SK-N-SH (cell line): ENCODE data around the gene DCDC1. TPM values are rescaled to one million over a fixed set of nuclear protein-coding genes. Genes with fewer than 3 reads are reported as not detected.
A peak's percentile ranks its signal among the peaks of the same experiment; 100 is the strongest.

Experiments
- CTCF ChIA-PET: fragments of 300-600, 350-600 bp; formaldehyde crosslinking; extraction: SDS; loops from one replicate; lab custom pipeline; 2021; lab: Yijun Ruan, JAX
- POLR2A ChIA-PET: fragments of 350-600 bp; sonication (Branson Sonifier 250); formaldehyde crosslinking; extraction: SDS; loops from one replicate; lab custom pipeline; 2020; ENCODE audit warnings: antibody characterized with exemption, inconsistent platforms; lab: Yijun Ruan, JAX
- DNase-seq: peaks from one replicate; pipeline ENCODE4 v3.0.0; 2012
- H2AFZ ChIP-seq: fragments of 200-600 bp; sonication (generic); 2 replicates; pipeline ENCODE4 v1.8.1; 2016; ENCODE audit warnings: antibody characterized with exemption, mild to moderate bottlenecking, low read depth
- H3F3A ChIP-seq: fragments of 200-600 bp; sonication (generic); replicated peaks from 2 replicates; pipeline ENCODE3; 2016; ENCODE audit warnings: antibody characterized with exemption, mild to moderate bottlenecking; ENCODE audit not compliant: insufficient read depth
- H3K27ac ChIP-seq, 2 experiments: fragments of 200-500 bp in 1 of 2; fragments of 200-600 bp in 1 of 2; sonication (Bioruptor generic) in 1 of 2; sonication (generic), shearing (Covaris generic) in 1 of 2; 2 replicates each; pipeline versions ENCODE4 v1.5.1 to v1.6.1; 2014 to 2016; ENCODE audit warnings: low read depth in 2 of 2, inconsistent platforms in 1 of 2, low read length in 1 of 2, mild to moderate bottlenecking in 1 of 2, mixed read lengths in 1 of 2
- H3K27me3 ChIP-seq: fragments of 200-600 bp; sonication (generic), shearing (Covaris generic); 2 replicates; pipeline ENCODE4 v1.6.1; 2016; ENCODE audit warnings: mixed run types; ENCODE audit not compliant: insufficient read depth
- H3K36me3 ChIP-seq, 2 experiments: fragments of 200-500 bp in 1 of 2; fragments of 200-600 bp in 1 of 2; sonication (Bioruptor generic) in 1 of 2; sonication (generic) in 1 of 2; replicated peaks in 1 of 2; 2 replicates each; pipeline versions ENCODE3 to v1.5.1; 2014 to 2016; ENCODE audit warnings: low read length in 1 of 2, mild to moderate bottlenecking in 1 of 2; ENCODE audit not compliant: insufficient read depth in 2 of 2, control insufficient read depth in 1 of 2
- H3K4me1 ChIP-seq, 2 experiments: fragments of 200-500 bp in 1 of 2; fragments of 200-600 bp in 1 of 2; sonication (Bioruptor generic) in 1 of 2; sonication (generic), shearing (Covaris generic) in 1 of 2; 2 replicates each; pipeline versions ENCODE4 v1.5.1 to v1.6.1; 2014 to 2016; ENCODE audit warnings: low read depth in 1 of 2, low read length in 1 of 2, mixed run types in 1 of 2; ENCODE audit not compliant: insufficient read depth in 2 of 2, control insufficient read depth in 1 of 2
- H3K4me2 ChIP-seq: fragments of 200-600 bp; sonication (generic), shearing (Covaris generic); 2 replicates; pipeline ENCODE4 v1.6.1; 2017; ENCODE audit warnings: mixed run types
- H3K4me3 ChIP-seq, 2 experiments: fragments of 200-500 bp in 1 of 2; fragments of 200-600 bp in 1 of 2; sonication (Bioruptor generic) in 1 of 2; sonication (generic), shearing (Covaris generic) in 1 of 2; 2 replicates each; pipeline versions ENCODE4 v1.5.1 to v1.8.1; 2014 to 2016; ENCODE audit warnings: low read depth in 2 of 2, inconsistent platforms in 1 of 2, low read length in 1 of 2, mild to moderate bottlenecking in 1 of 2, mixed read lengths in 1 of 2, moderate library complexity in 1 of 2
- H3K79me2 ChIP-seq: fragments of 200-600 bp; sonication (generic); 2 replicates; pipeline ENCODE4 v1.8.1; 2017; ENCODE audit warnings: mild to moderate bottlenecking; ENCODE audit not compliant: insufficient read depth
- H3K9ac ChIP-seq: fragments of 200-600 bp; sonication (generic); 2 replicates; pipeline ENCODE4 v1.6.1; 2017; ENCODE audit warnings: mixed run types
- H3K9me2 ChIP-seq: fragments of 200-600 bp; sonication (generic); 2 replicates; pipeline ENCODE4 v1.6.1; 2017; ENCODE audit warnings: mixed run types
- H3K9me3 ChIP-seq: fragments of 200-600 bp; sonication (generic); 2 replicates; pipeline ENCODE4 v1.6.1; 2017; ENCODE audit warnings: mixed run types, mild to moderate bottlenecking, moderate library complexity
- H4K20me1 ChIP-seq: fragments of 200-600 bp; sonication (generic); 2 replicates; pipeline ENCODE4 v1.6.1; 2017; ENCODE audit warnings: mild to moderate bottlenecking, mixed run types; ENCODE audit not compliant: insufficient read depth
- CTCF ChIP-seq: fragments of 200-600 bp; sonication (generic); IDR thresholded peaks from 2 replicates; pipeline ENCODE4 v1.6.1; 2017; ENCODE audit warnings: antibody characterized with exemption, mild to moderate bottlenecking, moderate library complexity
- EP300 ChIP-seq, 2 experiments: IDR thresholded peaks; 2 replicates each; pipeline versions ENCODE4 v1.4.0 to v1.6.1; 2012; ENCODE audit warnings: borderline replicate concordance in 1 of 2, low read depth in 1 of 2, low read length in 1 of 2
- FOSL2 ChIP-seq: IDR thresholded peaks from 2 replicates; pipeline ENCODE4 v1.4.0; 2012; ENCODE audit warnings: low read depth, mild to moderate bottlenecking, moderate library complexity, borderline replicate concordance
- FOXM1 ChIP-seq: IDR thresholded peaks from 2 replicates; pipeline ENCODE4 v1.4.0; 2012; ENCODE audit warnings: low read depth, mild to moderate bottlenecking
- GATA2 ChIP-seq: sonication (generic); formaldehyde crosslinking; IDR thresholded peaks from 2 replicates; pipeline ENCODE4 v1.5.0; 2020; ENCODE audit warnings: mild to moderate bottlenecking, missing genetic modification reagents
- MAX ChIP-seq: IDR thresholded peaks from 2 replicates; pipeline ENCODE4 v1.4.0; 2012; ENCODE audit warnings: low read depth
- MXI1 ChIP-seq: IDR thresholded peaks from 2 replicates; pipeline ENCODE4 v1.6.1; 2012; ENCODE audit warnings: mild to moderate bottlenecking, low read depth, low read length, improper control_type of control experiment
- POLR2AphosphoS5 ChIP-seq: IDR thresholded peaks from 2 replicates; pipeline ENCODE4 v1.6.1; 2012; ENCODE audit warnings: low read depth, low read length
- RAD21 ChIP-seq: IDR thresholded peaks from 2 replicates; pipeline ENCODE4 v1.6.1; 2012; ENCODE audit warnings: mild to moderate bottlenecking, low read length
- RCOR1 ChIP-seq: fragments of 150-350 bp; IDR thresholded peaks from 2 replicates; pipeline ENCODE4 v1.6.1; 2017; ENCODE audit warnings: antibody characterized with exemption, low read length
- RFX5 ChIP-seq: IDR thresholded peaks from 2 replicates; pipeline ENCODE4 v1.6.1; 2012; ENCODE audit warnings: mild to moderate bottlenecking, improper control_type of control experiment, low read length
- RXRA ChIP-seq: IDR thresholded peaks from 2 replicates; pipeline ENCODE4 v1.4.0; 2012; ENCODE audit warnings: low read depth, mild to moderate bottlenecking, borderline replicate concordance
- SIN3A ChIP-seq: IDR thresholded peaks from 2 replicates; pipeline ENCODE4 v1.6.1; 2012; ENCODE audit warnings: low read depth, mild to moderate bottlenecking, low read length, moderate library complexity, borderline replicate concordance
- SMC3 ChIP-seq: IDR thresholded peaks from 2 replicates; pipeline ENCODE4 v1.6.1; 2012; ENCODE audit warnings: low read depth, low read length, improper control_type of control experiment
- TCF12 ChIP-seq: IDR thresholded peaks from 2 replicates; pipeline ENCODE4 v1.4.0; 2012
- TEAD4 ChIP-seq: IDR thresholded peaks from 2 replicates; pipeline ENCODE4 v1.4.0; 2012; ENCODE audit warnings: mild to moderate bottlenecking, borderline replicate concordance; ENCODE audit not compliant: insufficient read depth
- ZBTB33 ChIP-seq: IDR thresholded peaks from 2 replicates; pipeline ENCODE4 v1.4.0; 2012; ENCODE audit warnings: low read depth, borderline replicate concordance
- WGBS: methylation state at CpG from one replicate; pipeline ENCODE4 v1.1.6; 2017; ENCODE audit warnings: low lambda C conversion rate; 5-methylcytosine and 5-hydroxymethylcytosine counted together
- polyA plus RNA-seq, 3 experiments: library from polyadenylated mRNA; depleted of rRNA; stranded (reverse); fragments of >200 nt; gene quantifications; 2 replicates each; pipeline ENCODE4 v1.2.3, GENCODE V29; 2012

The DCDC1 gene
- polyA plus RNA-seq, 1 of the 3 experiments (the other 2 are of a cell fraction) = 0.12 TPM

- H3K36me3 ChIP-seq = no peaks in the 10 kb centered on the region
- TF ChIP-seq RCOR1 (no peak), FOXM1 (no peak), FOSL2 (no peak), TCF12 (no peak), ZBTB33 (no peak), SMC3 (no peak), POLR2AphosphoS5 (no peak), RXRA (no peak), MXI1 (no peak), RFX5 (no peak), GATA2 (CRISPR knock-in tag) (no peak), RAD21 (no peak), CTCF (no peak), TEAD4 (no peak), EP300 (IDR thresholded peaks at IDR 0.05; ENCODE audit: borderline replicate concordance in 1 of 2, low read depth in 1 of 2, low read length in 1 of 2) (no peak), SIN3A (no peak), MAX (no peak)
- POLR2A ChIA-PET = interaction anchor here (1.3 to 3.1 kb wide), 3 partner anchors 18 to 537 kb away, joined by 3 to 15 read pairs (median 12); partner anchors contain the start of gene ARL14EP
Observed at GRCh38 chr11:30860146-30860545, 509.4 kb downstream of the DCDC1 start.

More at GRCh38 chr11:30860146-30860545, 509.4 kb downstream of the DCDC1 start:
- Histone ChIP-seq H3K4me3 (no peak overlapping the region), H3K27me3 (no peaks in the 10 kb centered on the region), H3F3A (no peaks in the 10 kb centered on the region), H3K4me2 (no peak overlapping the region), H3K4me1 (peaks cover 0 to 25% of the 10 kb centered on the region in 2 experiments; a peak in 3 of 4 replicates), H3K9me2 (no peaks in the 10 kb centered on the region), H2AFZ (no peak overlapping the region), H3K9ac (no peak overlapping the region), H3K79me2 (no peaks in the 10 kb centered on the region), H3K27ac (peak overlapping the region in 1 of 2 experiments; percentile 96; a peak in 2 of 4 replicates), H3K9me3 (no peaks in the 10 kb centered on the region), H4K20me1 (no peaks in the 10 kb centered on the region)
- CTCF ChIA-PET = interaction anchor here (0.9 to 10.1 kb wide), 7 partner anchors 18 to 537 kb away, joined by 3 to 113 read pairs (median 4); partner anchors contain the start of genes ARL14EP and MPPED2
- DNase-seq = no peak
- 18% methylated on average over 2 of the region's 2 CpGs for WGBS
